Measurements from ENCODE around the gene C16orf92.
"Not testable (repeated sequence)": the region's sequence is repeated elsewhere in the genome, so short reads cannot be mapped to it uniquely, and the experiment has no call there.

The C16orf92 gene

DNA sequence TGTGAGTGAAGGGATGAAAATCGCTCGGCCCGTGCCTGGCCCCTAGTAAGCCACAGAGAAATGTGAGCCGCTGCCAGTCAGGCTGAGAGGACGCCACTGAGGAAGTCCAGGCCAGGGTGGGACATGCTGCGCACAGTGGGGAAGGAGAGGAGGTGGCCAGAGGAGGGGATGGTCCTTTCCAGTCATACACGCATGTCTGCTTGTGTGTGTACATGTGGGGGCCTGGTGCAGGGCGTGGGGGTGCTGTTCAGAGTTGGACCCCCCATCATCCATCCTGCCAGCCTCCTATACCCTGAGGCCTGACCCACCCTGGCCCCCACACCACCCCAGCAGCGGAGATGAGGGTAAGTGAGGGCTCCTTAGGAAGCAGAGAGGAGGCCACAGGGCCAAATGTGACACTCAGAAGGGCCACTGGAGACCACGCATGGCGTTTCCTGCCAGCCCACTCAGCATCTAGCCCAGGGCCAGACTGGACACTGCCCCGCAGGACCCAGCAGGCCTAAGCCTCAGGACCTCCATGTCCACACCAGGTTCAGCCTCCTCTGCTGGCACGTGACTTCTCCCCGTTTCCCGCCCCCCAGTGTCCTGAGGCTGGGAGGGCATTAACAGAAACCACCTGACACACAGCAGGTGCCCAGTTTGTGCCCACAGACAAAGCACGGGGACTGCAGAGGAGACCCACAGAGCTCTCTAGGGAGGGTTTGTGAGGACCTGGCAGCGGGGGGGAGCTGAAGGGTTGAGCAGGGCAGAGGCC is 19.2 kb upstream of the C16orf92 start:
- DNase-seq (ENCODE audit: extremely low read depth in 1 of 2, low read depth in 1 of 2) = no peak

GRCh38 chr16:30004424-30004776 is 18.6 kb upstream of the C16orf92 start:
- DNase-seq (ENCODE audit: extremely low read depth in 1 of 2, low read depth in 1 of 2) = no peak

GRCh38 chr16:30004811-30005242 is 18.2 kb upstream of the C16orf92 start:
- DNase-seq (ENCODE audit: extremely low read depth in 1 of 2, low read depth in 1 of 2) = no peak

DNA sequence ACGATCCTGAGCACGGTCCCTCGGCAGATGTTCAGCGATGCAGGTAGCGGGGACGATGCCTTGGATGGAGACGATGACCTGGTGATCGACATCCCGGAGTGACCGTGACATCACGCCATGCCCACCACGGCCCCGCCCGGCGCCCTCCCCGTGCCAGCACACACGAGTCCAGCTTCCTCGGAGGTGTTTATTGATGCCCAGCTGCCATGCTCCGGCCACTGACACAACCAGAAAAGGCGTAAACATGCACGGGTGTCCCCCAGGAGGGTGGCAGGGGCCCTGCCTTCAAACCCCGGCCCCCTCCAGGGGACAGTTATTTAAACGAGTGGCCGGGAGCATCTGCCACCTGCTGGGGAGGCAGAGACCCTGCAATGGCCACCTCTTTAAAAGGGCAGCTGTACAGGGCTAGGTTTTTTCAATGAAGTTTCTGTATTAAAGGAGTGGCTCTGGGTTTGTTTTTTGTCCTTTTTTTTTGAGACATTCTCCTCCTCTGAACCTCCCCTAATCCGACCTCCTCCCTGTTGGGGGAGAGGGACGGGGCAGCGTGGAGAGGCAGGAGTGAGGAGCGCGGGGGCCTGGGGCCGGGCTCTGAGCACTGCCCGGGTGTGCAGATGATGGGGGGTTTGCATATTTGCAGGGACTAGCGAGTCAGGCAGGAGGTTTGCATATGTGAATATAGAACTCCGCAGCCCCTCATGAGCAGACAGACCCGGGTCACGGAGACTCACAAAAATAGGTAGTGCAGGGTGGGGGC is 17.5 kb upstream of the C16orf92 start:
- no peak for DNase-seq (ENCODE audit: extremely low read depth in 1 of 2, low read depth in 1 of 2)

GRCh38 chr16:30006095-30006473 is 16.9 kb upstream of the C16orf92 start:
- no peak for DNase-seq (ENCODE audit: extremely low read depth in 1 of 2, low read depth in 1 of 2)

- no peak for DNase-seq (ENCODE audit: extremely low read depth in 1 of 2, low read depth in 1 of 2)
Observed at GRCh38 chr16:30006659-30007377, 16.2 kb upstream of the C16orf92 start.

DNA sequence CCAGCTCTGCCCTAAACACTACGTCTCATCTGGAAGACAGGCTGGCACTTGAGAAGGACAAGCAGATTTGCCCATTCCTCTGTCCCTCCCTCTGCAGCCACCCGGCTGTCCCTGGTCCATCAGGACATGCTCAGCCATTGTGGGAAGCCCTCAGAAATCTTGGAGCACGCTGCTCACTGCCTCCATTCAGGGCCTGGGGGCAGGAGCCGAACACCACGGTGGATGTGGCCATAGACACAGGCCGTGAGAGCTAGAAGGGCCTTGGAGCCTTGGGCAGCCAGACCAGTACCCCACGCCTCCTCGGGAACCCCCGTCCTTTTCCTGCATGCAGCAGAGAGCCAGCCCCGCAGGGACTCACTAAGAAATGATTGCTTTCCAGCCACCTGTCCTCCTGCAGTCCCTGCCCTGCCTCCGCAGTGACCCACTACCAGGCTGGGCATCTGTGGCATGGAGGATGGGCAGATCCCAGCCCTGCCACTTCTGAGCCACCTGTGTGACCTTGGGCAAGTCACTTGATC is 15.6 kb upstream of the C16orf92 start:
- DNase-seq (ENCODE audit: extremely low read depth in 1 of 2, low read depth in 1 of 2) = no peak

DNA sequence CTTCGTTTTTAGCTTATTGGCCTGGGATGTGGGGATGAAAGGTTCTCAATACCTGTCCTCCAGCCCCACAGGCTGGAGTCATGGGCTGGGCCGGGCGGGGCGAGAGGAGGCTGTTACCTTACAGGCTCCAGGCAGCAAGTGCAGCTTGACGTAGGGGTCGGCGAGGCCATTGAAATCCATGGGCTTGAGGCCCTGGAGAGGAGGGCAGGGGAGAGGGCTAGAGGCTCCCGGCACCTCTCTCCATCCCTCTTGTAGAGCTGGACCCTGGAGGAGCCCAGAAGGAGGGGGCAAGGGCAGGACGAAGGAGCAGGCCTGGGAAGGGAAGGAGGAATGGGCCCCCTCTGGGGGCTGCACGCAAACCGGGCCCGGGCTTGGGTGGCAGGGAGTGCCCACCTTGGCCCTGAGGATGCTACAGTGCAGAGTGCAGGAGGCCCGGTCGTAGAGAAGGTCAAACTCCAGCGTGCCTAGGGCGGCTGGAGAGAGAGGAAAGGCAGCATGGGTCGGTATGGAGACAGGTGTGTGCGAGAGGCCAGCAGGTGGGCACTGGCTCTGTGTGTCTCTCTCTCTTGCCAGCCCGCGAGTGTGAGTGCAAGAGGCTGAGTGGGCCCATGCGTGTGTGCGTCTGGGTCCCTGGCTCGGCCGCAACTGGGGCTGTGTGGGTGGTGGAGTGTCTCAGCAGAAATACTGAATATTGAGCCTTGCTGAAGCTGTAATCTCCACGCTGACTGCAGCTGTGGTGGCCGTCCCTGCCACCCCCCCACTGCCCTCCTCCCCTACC is 13.7 kb upstream of the C16orf92 start:
- DNase-seq (ENCODE audit: extremely low read depth in 1 of 2, low read depth in 1 of 2) = no peak

GRCh38 chr16:30009990-30010843 is 12.8 kb upstream of the C16orf92 start:
- DNase-seq (ENCODE audit: extremely low read depth in 1 of 2, low read depth in 1 of 2) = no peak

DNA sequence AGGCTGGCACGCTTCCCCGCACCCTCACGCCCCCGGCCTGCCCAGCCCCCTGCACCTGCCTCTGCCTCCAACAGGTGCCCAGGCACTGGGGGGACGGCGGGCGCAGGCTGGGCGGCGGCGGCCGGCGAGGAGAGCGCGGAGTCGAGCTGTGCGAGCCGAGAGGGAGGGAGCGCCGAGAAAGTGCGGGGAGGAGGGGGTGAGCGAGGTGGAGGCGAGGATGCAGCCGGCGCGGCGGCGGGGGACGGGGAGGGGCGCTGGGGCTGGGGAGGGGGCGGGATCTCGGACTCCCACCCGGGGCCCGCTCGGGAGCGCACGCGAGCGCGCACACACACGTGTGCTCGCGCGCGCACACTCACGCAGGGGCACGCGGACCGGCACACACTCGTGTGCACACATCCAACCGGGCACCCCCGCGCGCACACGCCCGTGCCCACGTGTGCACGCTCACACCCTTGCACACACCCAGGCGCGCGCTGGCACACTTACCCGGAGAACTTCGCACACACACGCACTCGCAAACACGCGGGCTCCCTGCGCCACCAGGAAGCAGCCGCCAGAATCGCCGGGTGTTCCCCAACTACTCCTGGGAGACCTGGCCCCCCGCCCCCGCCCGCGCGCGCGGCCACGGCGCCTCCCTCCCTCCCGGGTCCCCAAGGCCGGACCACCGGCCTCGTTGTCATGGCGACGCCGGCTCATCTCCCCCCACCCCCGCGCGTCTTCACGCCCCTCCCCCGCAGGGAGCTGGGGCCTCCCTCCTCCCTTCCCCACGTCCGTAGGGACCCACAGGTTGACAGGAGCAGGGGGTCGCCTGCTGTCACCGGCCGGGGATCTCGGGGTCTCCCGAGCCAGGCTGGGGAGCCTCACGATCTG is 11.9 kb upstream of the C16orf92 start, which contains the start of gene DOC2A:
TSS of gene DOC2A (minus strand) at position 184 of the 870 bp plus-strand sequence. CDS start 805 bp downstream, outside the sequence.
- DNase-seq (ENCODE audit: extremely low read depth in 1 of 2, low read depth in 1 of 2) = no peak

DNA sequence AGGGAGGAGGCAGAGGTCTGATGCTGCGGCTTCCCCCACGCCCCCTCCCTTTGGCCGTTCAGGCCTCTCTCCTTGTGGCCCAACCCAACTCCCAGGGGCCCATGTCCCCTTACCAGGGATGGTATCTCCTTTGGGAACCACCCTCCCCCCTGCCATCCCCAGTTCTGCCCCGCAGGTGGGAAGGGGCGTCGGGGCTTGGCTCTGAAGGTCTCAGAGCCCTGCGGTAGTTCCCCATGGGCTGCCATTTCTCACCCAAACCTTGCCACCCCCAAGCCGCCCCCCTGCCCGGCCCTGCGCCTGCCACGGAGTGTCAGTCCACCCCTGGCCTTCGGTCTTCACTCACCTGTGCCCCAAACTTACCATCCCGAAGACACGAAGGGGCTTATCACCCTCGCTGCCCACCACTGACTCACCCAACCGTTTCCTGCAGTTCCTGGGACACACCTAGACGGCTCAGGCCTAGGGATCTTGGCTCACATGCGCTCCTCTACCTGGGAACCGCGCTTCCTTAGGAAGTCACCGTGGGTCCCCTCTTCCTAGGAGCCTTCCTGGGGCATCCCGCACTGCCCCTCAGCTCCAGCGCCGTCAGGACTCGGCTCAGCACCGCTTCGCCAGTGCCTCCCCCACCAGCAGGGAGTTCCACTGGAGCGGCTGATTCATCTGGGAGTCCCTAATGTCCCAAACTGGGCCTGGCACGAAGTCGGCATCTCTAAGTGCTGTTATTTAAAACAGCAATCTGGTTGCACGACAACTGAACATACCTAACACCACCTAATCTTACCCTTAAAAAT is 11.1 kb upstream of the C16orf92 start:
- DNase-seq (ENCODE audit: extremely low read depth in 1 of 2, low read depth in 1 of 2) = no peak

DNA sequence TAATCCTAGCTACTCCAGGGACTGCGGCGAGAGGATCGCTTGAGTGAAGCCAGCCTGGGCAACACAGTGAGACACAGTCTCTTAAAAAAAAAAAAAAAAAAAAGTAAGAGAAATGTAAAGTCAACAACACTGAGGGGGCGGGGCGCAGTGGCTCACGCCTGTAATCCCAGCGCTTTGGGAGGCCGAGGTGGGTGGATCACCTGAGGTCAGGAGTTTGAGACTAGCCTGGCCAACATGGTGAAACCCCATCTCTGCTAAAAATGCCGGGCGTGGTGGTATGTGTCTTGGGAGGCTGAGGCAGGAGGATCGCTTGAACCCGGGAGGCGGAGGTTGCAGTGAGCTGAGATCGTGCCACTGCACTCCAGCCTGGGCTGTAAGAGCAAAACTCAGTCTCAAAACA is 10.4 kb upstream of the C16orf92 start:
- not testable (repeated sequence) for DNase-seq (ENCODE audit: extremely low read depth in 1 of 2, low read depth in 1 of 2)

- not testable (repeated sequence) for DNase-seq (ENCODE audit: extremely low read depth in 1 of 2, low read depth in 1 of 2)
Observed at GRCh38 chr16:30015450-30015849, 7.5 kb upstream of the C16orf92 start.

GRCh38 chr16:30016555-30017276 is 6.3 kb upstream of the C16orf92 start:
- no peak for DNase-seq (ENCODE audit: extremely low read depth in 1 of 2, low read depth in 1 of 2)

GRCh38 chr16:30017277-30017656 is 5.7 kb upstream of the C16orf92 start:
- DNase-seq (ENCODE audit: extremely low read depth in 1 of 2, low read depth in 1 of 2) = no peak

- not testable (repeated sequence) for DNase-seq (ENCODE audit: extremely low read depth in 1 of 2, low read depth in 1 of 2)
Observed at GRCh38 chr16:30017937-30018336, 5.1 kb upstream of the C16orf92 start.

DNA sequence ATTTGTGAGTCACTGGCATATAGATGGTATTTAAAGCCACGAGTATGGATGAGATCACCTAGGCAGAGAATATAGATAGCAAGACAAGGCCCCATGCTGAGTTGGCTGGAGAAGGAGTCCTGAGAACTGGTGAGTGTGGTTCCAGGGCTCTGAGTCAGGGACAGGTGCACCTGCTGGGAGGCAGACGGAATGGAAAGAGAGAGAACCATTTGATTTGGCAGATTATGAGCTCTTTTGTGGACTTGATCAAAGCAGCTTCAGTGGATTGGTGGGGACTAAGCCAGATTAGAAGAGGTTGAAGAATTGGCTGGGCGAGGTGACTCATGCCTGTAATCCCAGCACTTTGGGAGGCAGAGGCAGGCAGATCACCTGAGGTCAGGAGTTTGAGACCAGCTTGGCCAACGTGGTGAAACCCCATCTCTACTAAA is 4.3 kb upstream of the C16orf92 start:
- no peak for DNase-seq (ENCODE audit: extremely low read depth in 1 of 2, low read depth in 1 of 2)

Measured in stimulated activated CD8-positive, alpha-beta memory T cell treated with anti-CD3 and anti-CD28 coated beads, Interleukin-7, amount 100 ng/mL, for 48 hours (primary cell).